Panc1 (cell line): ENCODE data around the gene FHAD1. TPM values are rescaled to one million over a fixed set of nuclear protein-coding genes. Genes with fewer than 3 reads are reported as not detected.

Source experiments
- ATAC-seq: fragments of 200-7000 bp; cut with Tn5 transposase; 2 replicates; pipeline ENCODE4 v1.9.1; 2020; ENCODE audit warnings: mild to moderate bottlenecking, moderate library complexity
- BruUV-seq: library from RNA; stranded (reverse); fragments of 400-500 nt; replicated peaks from 2 replicates; lab custom pipeline; 2021; lab: Mats Ljungman, UMichigan
- CTCF ChIA-PET: fragments of 300-600 bp; sonication (Branson Sonifier 250); formaldehyde crosslinking; loops from one replicate; lab custom pipeline; 2022; ENCODE audit warnings: antibody characterized with exemption; lab: Charles Lee
- POLR2A ChIA-PET: fragments of 300-600 bp; sonication (Branson Sonifier 250); formaldehyde crosslinking; loops from one replicate; lab custom pipeline; 2022; ENCODE audit warnings: antibody characterized with exemption; lab: Charles Lee
- DNase-seq: peaks from one replicate; pipeline ENCODE4 v3.0.0-alpha.2; 2010; ENCODE audit warnings: low read depth, low spot score
- H3K27ac ChIP-seq: 2 replicates; pipeline ENCODE4 v1.5.1; 2011; ENCODE audit warnings: mild to moderate bottlenecking, low read length, inconsistent platforms
- H3K27me3 ChIP-seq: fragments of 200-500 bp; sonication (Bioruptor generic); 2 replicates; pipeline ENCODE4 v1.6.0; 2014; ENCODE audit warnings: low read length, inconsistent platforms; ENCODE audit not compliant: control insufficient read depth, insufficient read depth
- H3K36me3 ChIP-seq: fragments of 200-500 bp; sonication (Bioruptor generic); 2 replicates; pipeline ENCODE4 v1.5.1; 2014; ENCODE audit warnings: inconsistent platforms, mild to moderate bottlenecking, low read length, moderate library complexity; ENCODE audit not compliant: control insufficient read depth, insufficient read depth
- H3K4me1 ChIP-seq: 2 replicates; pipeline ENCODE4 v1.5.1; 2011; ENCODE audit warnings: inconsistent platforms, mild to moderate bottlenecking, low read length, moderate library complexity; ENCODE audit not compliant: control insufficient read depth, insufficient read depth
- H3K4me3 ChIP-seq, 2 experiments: 2 replicates each; pipeline ENCODE4 v1.5.1; 2011 to 2012; ENCODE audit warnings: low read depth in 2 of 2, low read length in 2 of 2, mild to moderate bottlenecking in 2 of 2, inconsistent platforms in 1 of 2, moderate library complexity in 1 of 2
- H3K9me3 ChIP-seq: fragments of 200-500 bp; sonication (Bioruptor generic); 2 replicates; pipeline ENCODE4 v1.5.1; 2014; ENCODE audit warnings: low read depth, mild to moderate bottlenecking, inconsistent platforms, low read length, moderate library complexity; ENCODE audit not compliant: control insufficient read depth, insufficient read depth
- POLR2AphosphoS5 ChIP-seq: IDR thresholded peaks from 2 replicates; pipeline ENCODE4 v1.6.1; 2012; ENCODE audit warnings: mild to moderate bottlenecking, low read depth, low read length, moderate library complexity
- SIN3A ChIP-seq: IDR thresholded peaks from 2 replicates; pipeline ENCODE4 v1.6.1; 2012; ENCODE audit warnings: low read depth, mild to moderate bottlenecking, low read length, moderate library complexity, borderline replicate concordance; ENCODE audit not compliant: insufficient read depth
- TCF7L2 ChIP-seq: IDR thresholded peaks from 2 replicates; pipeline ENCODE4 v1.6.1; 2011; ENCODE audit warnings: mild to moderate bottlenecking, low read depth, low read length, inconsistent platforms
- in situ Hi-C: cut with HindIII; loops from 2 replicates; pipeline ENCODE4 v1.10.0; 2016; ENCODE audit warnings: low sequenced_read_pairs, low pct_unique_long_range_greater_than_20kb
- intact Hi-C: fragments of 100-400 bp; cut with micrococcal nuclease; formaldehyde crosslinking; loops from one replicate; pipeline ENCODE4 v1.10.0; 2022; ENCODE audit not compliant: unreplicated experiment
- total RNA-seq: library from RNA; stranded (reverse); gene quantifications from one replicate; pipeline ENCODE4 v1.2.1, GENCODE V29; 2021; ENCODE audit not compliant: unreplicated experiment
- TF ChIP-seq, protein P1 (sequence below), 2 experiments: IDR thresholded peaks; 2 replicates each; pipeline ENCODE4 v1.6.1; 2011 to 2012; ENCODE audit warnings: low read depth in 2 of 2, control low read depth in 1 of 2, low read length in 1 of 2, mild to moderate bottlenecking in 1 of 2, moderate library complexity in 1 of 2; ENCODE audit not compliant: insufficient read depth in 1 of 2
- TF ChIP-seq, protein P2 (sequence below): fragments of 450-650 bp; IDR thresholded peaks from 2 replicates; pipeline ENCODE4 v1.5.1; 2017; ENCODE audit warnings: mild to moderate bottlenecking

The FHAD1 gene
- total RNA-seq, 1 experiment from 2014 or later, result 0.23 TPM

DNA sequence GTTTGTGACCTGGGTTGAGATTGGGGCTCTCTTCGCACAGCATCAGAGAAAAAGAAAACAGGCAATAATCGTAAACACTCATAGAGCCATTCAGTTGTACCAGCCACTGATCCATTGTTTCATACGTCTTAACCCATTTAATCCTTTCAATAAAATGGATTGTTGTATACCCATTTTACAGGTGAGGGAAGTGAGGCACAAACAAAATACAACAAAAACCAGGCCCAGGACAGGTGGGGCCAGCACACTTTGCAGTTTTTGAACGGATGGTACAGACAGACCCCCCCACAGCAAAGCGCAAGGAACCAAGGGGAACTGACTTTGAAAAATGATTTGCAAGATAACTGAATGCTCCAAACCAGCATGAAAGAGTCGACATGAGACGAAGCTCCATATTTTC lies 4.3 kb upstream of the FHAD1 start:
- no peak for ATAC-seq
- POLR2A ChIA-PET, result no interaction called here

GRCh38 chr1:15243275-15244043 lies 3.6 kb upstream of the FHAD1 start:
- intact Hi-C loops, result no loop called here
- Histone ChIP-seq H3K27ac (no peak overlapping the region), H3K4me1 (no peaks in the 10 kb centered on the region; the same call in 1 of the 2 replicates), H3K36me3 (no peaks in the 10 kb centered on the region), H3K4me3 (no peak overlapping the region), H3K9me3 (no peaks in the 10 kb centered on the region), H3K27me3 (no peaks in the 10 kb centered on the region)
- DNase-seq, result no peak
- ATAC-seq, result no peak
- ChIA-PET CTCF (no interaction called here), POLR2A (no interaction called here)
- TF ChIP-seq SIN3A, result no peak
- TF ChIP-seq, protein P1, sequence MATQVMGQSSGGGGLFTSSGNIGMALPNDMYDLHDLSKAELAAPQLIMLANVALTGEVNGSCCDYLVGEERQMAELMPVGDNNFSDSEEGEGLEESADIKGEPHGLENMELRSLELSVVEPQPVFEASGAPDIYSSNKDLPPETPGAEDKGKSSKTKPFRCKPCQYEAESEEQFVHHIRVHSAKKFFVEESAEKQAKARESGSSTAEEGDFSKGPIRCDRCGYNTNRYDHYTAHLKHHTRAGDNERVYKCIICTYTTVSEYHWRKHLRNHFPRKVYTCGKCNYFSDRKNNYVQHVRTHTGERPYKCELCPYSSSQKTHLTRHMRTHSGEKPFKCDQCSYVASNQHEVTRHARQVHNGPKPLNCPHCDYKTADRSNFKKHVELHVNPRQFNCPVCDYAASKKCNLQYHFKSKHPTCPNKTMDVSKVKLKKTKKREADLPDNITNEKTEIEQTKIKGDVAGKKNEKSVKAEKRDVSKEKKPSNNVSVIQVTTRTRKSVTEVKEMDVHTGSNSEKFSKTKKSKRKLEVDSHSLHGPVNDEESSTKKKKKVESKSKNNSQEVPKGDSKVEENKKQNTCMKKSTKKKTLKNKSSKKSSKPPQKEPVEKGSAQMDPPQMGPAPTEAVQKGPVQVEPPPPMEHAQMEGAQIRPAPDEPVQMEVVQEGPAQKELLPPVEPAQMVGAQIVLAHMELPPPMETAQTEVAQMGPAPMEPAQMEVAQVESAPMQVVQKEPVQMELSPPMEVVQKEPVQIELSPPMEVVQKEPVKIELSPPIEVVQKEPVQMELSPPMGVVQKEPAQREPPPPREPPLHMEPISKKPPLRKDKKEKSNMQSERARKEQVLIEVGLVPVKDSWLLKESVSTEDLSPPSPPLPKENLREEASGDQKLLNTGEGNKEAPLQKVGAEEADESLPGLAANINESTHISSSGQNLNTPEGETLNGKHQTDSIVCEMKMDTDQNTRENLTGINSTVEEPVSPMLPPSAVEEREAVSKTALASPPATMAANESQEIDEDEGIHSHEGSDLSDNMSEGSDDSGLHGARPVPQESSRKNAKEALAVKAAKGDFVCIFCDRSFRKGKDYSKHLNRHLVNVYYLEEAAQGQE (IDR thresholded peaks at IDR 0.05; ENCODE audit: insufficient read depth in 1 of 2, low read depth in 2 of 2, low read length in 1 of 2), result no peak
- no peak for TF ChIP-seq POLR2AphosphoS5
- TF ChIP-seq, protein P2, sequence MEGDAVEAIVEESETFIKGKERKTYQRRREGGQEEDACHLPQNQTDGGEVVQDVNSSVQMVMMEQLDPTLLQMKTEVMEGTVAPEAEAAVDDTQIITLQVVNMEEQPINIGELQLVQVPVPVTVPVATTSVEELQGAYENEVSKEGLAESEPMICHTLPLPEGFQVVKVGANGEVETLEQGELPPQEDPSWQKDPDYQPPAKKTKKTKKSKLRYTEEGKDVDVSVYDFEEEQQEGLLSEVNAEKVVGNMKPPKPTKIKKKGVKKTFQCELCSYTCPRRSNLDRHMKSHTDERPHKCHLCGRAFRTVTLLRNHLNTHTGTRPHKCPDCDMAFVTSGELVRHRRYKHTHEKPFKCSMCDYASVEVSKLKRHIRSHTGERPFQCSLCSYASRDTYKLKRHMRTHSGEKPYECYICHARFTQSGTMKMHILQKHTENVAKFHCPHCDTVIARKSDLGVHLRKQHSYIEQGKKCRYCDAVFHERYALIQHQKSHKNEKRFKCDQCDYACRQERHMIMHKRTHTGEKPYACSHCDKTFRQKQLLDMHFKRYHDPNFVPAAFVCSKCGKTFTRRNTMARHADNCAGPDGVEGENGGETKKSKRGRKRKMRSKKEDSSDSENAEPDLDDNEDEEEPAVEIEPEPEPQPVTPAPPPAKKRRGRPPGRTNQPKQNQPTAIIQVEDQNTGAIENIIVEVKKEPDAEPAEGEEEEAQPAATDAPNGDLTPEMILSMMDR, result no peak
- no peak for TF ChIP-seq TCF7L2
- in situ Hi-C loops, result no loop called here
- no TSS peak for BruUV-seq

More for the DNA sequence above, 4.3 kb upstream of the FHAD1 start:
- Histone ChIP-seq H3K4me1 (no peaks in the 10 kb centered on the region; the same call in 1 of the 2 replicates), H3K9me3 (no peaks in the 10 kb centered on the region), H3K36me3 (no peaks in the 10 kb centered on the region), H3K27ac (no peak overlapping the region), H3K27me3 (no peaks in the 10 kb centered on the region), H3K4me3 (no peak overlapping the region)
- CTCF ChIA-PET, result no interaction called here
- intact Hi-C loops (no loop called here), in situ Hi-C loops (no loop called here)
- BruUV-seq, result no TSS peak
- TF ChIP-seq, protein P1 (IDR thresholded peaks at IDR 0.05; ENCODE audit: insufficient read depth in 1 of 2, low read depth in 2 of 2, low read length in 1 of 2), result no peak
- TF ChIP-seq TCF7L2, result no peak
- TF ChIP-seq, protein P2, result no peak
- no peak for TF ChIP-seq SIN3A
- no peak for TF ChIP-seq POLR2AphosphoS5
- DNase-seq, result no peak
